Measurements from ENCODE around the gene MRPL20.

MRPL20 gene

GRCh38 chr1:1437033-1437903 is 30.2 kb upstream of the MRPL20 start:
- no peaks in the 10 kb centered on the region for H3K9me3 ChIP-seq (ENCODE audit: control insufficient read depth in 1 of 2, low read length in 2 of 2)
- no peaks in the 10 kb centered on the region for H3K36me3 ChIP-seq (ENCODE audit: control insufficient read depth in 1 of 2, insufficient read depth in 2 of 2, low read length in 2 of 2)
- peak overlapping the region in 1 of 2 donors; percentile 11 for H3K9ac ChIP-seq (ENCODE audit: low read depth in 1 of 2, low read length in 2 of 2)
- no peak overlapping the region for H3K27ac ChIP-seq (ENCODE audit: low read depth, low read length)
- peak overlapping the region in 1 of 2 donors; percentile 47 for H3K4me3 ChIP-seq (ENCODE audit: low read depth in 1 of 2, low read length in 2 of 2)
- H3K27me3 ChIP-seq (ENCODE audit: control insufficient read depth in 1 of 2, insufficient read depth in 2 of 2, low read length in 2 of 2) = peaks cover 6 to 9% of the 10 kb centered on the region in 2 donors
- H3K4me1 ChIP-seq (ENCODE audit: control insufficient read depth in 1 of 2, insufficient read depth in 2 of 2, low read length in 2 of 2) = peaks cover 51 to 60% of the 10 kb centered on the region in 2 donors

GRCh38 chr1:1436630-1437032 is 29.5 kb upstream of the MRPL20 start:
- Histone ChIP-seq H3K4me1 (ENCODE audit: control insufficient read depth in 1 of 2, insufficient read depth in 2 of 2, low read length in 2 of 2) (peaks cover 57 to 65% of the 10 kb centered on the region in 2 donors), H3K36me3 (ENCODE audit: control insufficient read depth in 1 of 2, insufficient read depth in 2 of 2, low read length in 2 of 2) (no peaks in the 10 kb centered on the region), H3K27me3 (ENCODE audit: control insufficient read depth in 1 of 2, insufficient read depth in 2 of 2, low read length in 2 of 2) (peaks cover 6 to 9% of the 10 kb centered on the region in 2 donors), H3K9me3 (ENCODE audit: control insufficient read depth in 1 of 2, low read length in 2 of 2) (no peaks in the 10 kb centered on the region), H3K27ac (ENCODE audit: low read depth, low read length) (no peak overlapping the region), H3K9ac (ENCODE audit: low read depth in 1 of 2, low read length in 2 of 2) (peak overlapping the region; percentile 33 to 38), H3K4me3 (ENCODE audit: low read depth in 1 of 2, low read length in 2 of 2) (peak overlapping the region; percentile 40 to 47)

- Histone ChIP-seq H3K9me3 (ENCODE audit: control insufficient read depth in 1 of 2, low read length in 2 of 2) (no peaks in the 10 kb centered on the region), H3K36me3 (ENCODE audit: control insufficient read depth in 1 of 2, insufficient read depth in 2 of 2, low read length in 2 of 2) (no peaks in the 10 kb centered on the region), H3K27ac (ENCODE audit: low read depth, low read length) (no peak overlapping the region), H3K9ac (ENCODE audit: low read depth in 1 of 2, low read length in 2 of 2) (peak overlapping the region; percentile 33 to 38), H3K4me3 (ENCODE audit: low read depth in 1 of 2, low read length in 2 of 2) (peak overlapping the region; percentile 40 to 47), H3K27me3 (ENCODE audit: control insufficient read depth in 1 of 2, insufficient read depth in 2 of 2, low read length in 2 of 2) (peaks cover 6 to 9% of the 10 kb centered on the region in 2 donors), H3K4me1 (ENCODE audit: control insufficient read depth in 1 of 2, insufficient read depth in 2 of 2, low read length in 2 of 2) (peaks cover 57 to 64% of the 10 kb centered on the region in 2 donors)
These were observed 29.0 kb upstream of the MRPL20 start for GRCh38 chr1:1435911-1436629.

- Histone ChIP-seq H3K9ac (ENCODE audit: low read depth in 1 of 2, low read length in 2 of 2) (peak within 1 kb of the TSS; percentile 33 to 38), H3K36me3 (ENCODE audit: control insufficient read depth in 1 of 2, insufficient read depth in 2 of 2, low read length in 2 of 2) (no peaks in the 10 kb centered on the region), H3K27ac (ENCODE audit: low read depth, low read length) (peak within 1 kb of the TSS; percentile 62), H3K27me3 (ENCODE audit: control insufficient read depth in 1 of 2, insufficient read depth in 2 of 2, low read length in 2 of 2) (peaks cover 6 to 9% of the 10 kb centered on the region in 2 donors), H3K4me1 (ENCODE audit: control insufficient read depth in 1 of 2, insufficient read depth in 2 of 2, low read length in 2 of 2) (peaks cover 50 to 56% of the 10 kb centered on the region in 2 donors), H3K4me3 (ENCODE audit: low read depth in 1 of 2, low read length in 2 of 2) (peak within 1 kb of the TSS; percentile 55 to 65), H3K9me3 (ENCODE audit: control insufficient read depth in 1 of 2, low read length in 2 of 2) (no peaks in the 10 kb centered on the region)
These were observed 28.2 kb upstream of the MRPL20 start, which contains the start of gene VWA1 for GRCh38 chr1:1435106-1435903. Gene VWA1 (plus strand): TSS chr1:1435690. CDS start chr1:1435749, 59 bp downstream.

- Histone ChIP-seq H3K4me3 (ENCODE audit: low read depth in 1 of 2, low read length in 2 of 2) (no peak overlapping the region), H3K9me3 (ENCODE audit: control insufficient read depth in 1 of 2, low read length in 2 of 2) (no peaks in the 10 kb centered on the region), H3K27me3 (ENCODE audit: control insufficient read depth in 1 of 2, insufficient read depth in 2 of 2, low read length in 2 of 2) (peaks cover 6 to 9% of the 10 kb centered on the region in 2 donors), H3K36me3 (ENCODE audit: control insufficient read depth in 1 of 2, insufficient read depth in 2 of 2, low read length in 2 of 2) (no peaks in the 10 kb centered on the region), H3K27ac (ENCODE audit: low read depth, low read length) (peak overlapping the region; percentile 62), H3K4me1 (ENCODE audit: control insufficient read depth in 1 of 2, insufficient read depth in 2 of 2, low read length in 2 of 2) (peaks cover 50 to 56% of the 10 kb centered on the region in 2 donors), H3K9ac (ENCODE audit: low read depth in 1 of 2, low read length in 2 of 2) (no peak overlapping the region)
These were observed 27.7 kb upstream of the MRPL20 start for GRCh38 chr1:1434824-1435105.

GRCh38 chr1:1434131-1434823 is 27.2 kb upstream of the MRPL20 start:
- H3K27ac ChIP-seq (ENCODE audit: low read depth, low read length) = peak overlapping the region; percentile 78
- H3K27me3 ChIP-seq (ENCODE audit: control insufficient read depth in 1 of 2, insufficient read depth in 2 of 2, low read length in 2 of 2) = peaks cover 6 to 9% of the 10 kb centered on the region in 2 donors
- no peak overlapping the region for H3K4me3 ChIP-seq (ENCODE audit: low read depth in 1 of 2, low read length in 2 of 2)
- H3K9me3 ChIP-seq (ENCODE audit: control insufficient read depth in 1 of 2, low read length in 2 of 2) = no peaks in the 10 kb centered on the region
- no peaks in the 10 kb centered on the region for H3K36me3 ChIP-seq (ENCODE audit: control insufficient read depth in 1 of 2, insufficient read depth in 2 of 2, low read length in 2 of 2)
- peaks cover 50 to 56% of the 10 kb centered on the region in 2 donors for H3K4me1 ChIP-seq (ENCODE audit: control insufficient read depth in 1 of 2, insufficient read depth in 2 of 2, low read length in 2 of 2)
- H3K9ac ChIP-seq (ENCODE audit: low read depth in 1 of 2, low read length in 2 of 2) = peak overlapping the region in 1 of 2 donors; percentile 61

- Histone ChIP-seq H3K4me3 (ENCODE audit: low read depth in 1 of 2, low read length in 2 of 2) (peak overlapping the region in 1 of 2 donors; percentile 7), H3K36me3 (ENCODE audit: control insufficient read depth in 1 of 2, insufficient read depth in 2 of 2, low read length in 2 of 2) (no peaks in the 10 kb centered on the region), H3K27ac (ENCODE audit: low read depth, low read length) (peak overlapping the region; percentile 78), H3K9me3 (ENCODE audit: control insufficient read depth in 1 of 2, low read length in 2 of 2) (no peaks in the 10 kb centered on the region), H3K27me3 (ENCODE audit: control insufficient read depth in 1 of 2, insufficient read depth in 2 of 2, low read length in 2 of 2) (peaks cover 6 to 9% of the 10 kb centered on the region in 2 donors), H3K4me1 (ENCODE audit: control insufficient read depth in 1 of 2, insufficient read depth in 2 of 2, low read length in 2 of 2) (peaks cover 50 to 56% of the 10 kb centered on the region in 2 donors), H3K9ac (ENCODE audit: low read depth in 1 of 2, low read length in 2 of 2) (peak overlapping the region in 1 of 2 donors; percentile 61)
These were observed 26.7 kb upstream of the MRPL20 start for GRCh38 chr1:1433804-1434130.

- H3K9ac ChIP-seq (ENCODE audit: low read depth in 1 of 2, low read length in 2 of 2) = peak overlapping the region; percentile 4 to 61
- H3K36me3 ChIP-seq (ENCODE audit: control insufficient read depth in 1 of 2, insufficient read depth in 2 of 2, low read length in 2 of 2) = no peaks in the 10 kb centered on the region
- peak overlapping the region; percentile 7 to 13 for H3K4me3 ChIP-seq (ENCODE audit: low read depth in 1 of 2, low read length in 2 of 2)
- peaks cover 45 to 56% of the 10 kb centered on the region in 2 donors for H3K4me1 ChIP-seq (ENCODE audit: control insufficient read depth in 1 of 2, insufficient read depth in 2 of 2, low read length in 2 of 2)
- peak overlapping the region; percentile 71 for H3K27ac ChIP-seq (ENCODE audit: low read depth, low read length)
- peaks cover 6 to 12% of the 10 kb centered on the region in 2 donors for H3K27me3 ChIP-seq (ENCODE audit: control insufficient read depth in 1 of 2, insufficient read depth in 2 of 2, low read length in 2 of 2)
- H3K9me3 ChIP-seq (ENCODE audit: control insufficient read depth in 1 of 2, low read length in 2 of 2) = no peaks in the 10 kb centered on the region
These were observed 26.1 kb upstream of the MRPL20 start for GRCh38 chr1:1432951-1433803.
